BLaER1 (cell line): ENCODE data around the gene MUC5AC.

Experiments used
- H3K27ac ChIP-seq: shearing (Covaris generic); formaldehyde crosslinking; 2 replicates; pipeline ENCODE4 v1.8.1; 2022
- H3K27me3 ChIP-seq: shearing (Covaris generic); formaldehyde crosslinking; 2 replicates; pipeline ENCODE4 v1.8.1; 2022
- H3K36me3 ChIP-seq: shearing (Covaris generic); formaldehyde crosslinking; 2 replicates; pipeline ENCODE4 v1.8.1; 2022
- H3K4me1 ChIP-seq: shearing (Covaris generic); formaldehyde crosslinking; 2 replicates; pipeline ENCODE4 v1.8.1; 2022
- H3K4me2 ChIP-seq: shearing (Covaris generic); formaldehyde crosslinking; 2 replicates; pipeline ENCODE4 v1.8.1; 2022
- H3K4me3 ChIP-seq: shearing (Covaris generic); formaldehyde crosslinking; 2 replicates; pipeline ENCODE4 v1.8.1; 2022
- H3K9ac ChIP-seq: shearing (Covaris generic); formaldehyde crosslinking; 2 replicates; pipeline ENCODE4 v1.8.1; 2022
- H3K9me3 ChIP-seq: shearing (Covaris generic); formaldehyde crosslinking; 2 replicates; pipeline ENCODE4 v1.8.1; 2022
- H4K20me1 ChIP-seq: shearing (Covaris generic); formaldehyde crosslinking; 2 replicates; pipeline ENCODE4 v1.8.1; 2022
- Cebpa-rat ChIP-seq: shearing (Covaris generic); IDR thresholded peaks from 2 replicates; pipeline ENCODE4 v1.8.1; 2022

The MUC5AC gene

DNA sequence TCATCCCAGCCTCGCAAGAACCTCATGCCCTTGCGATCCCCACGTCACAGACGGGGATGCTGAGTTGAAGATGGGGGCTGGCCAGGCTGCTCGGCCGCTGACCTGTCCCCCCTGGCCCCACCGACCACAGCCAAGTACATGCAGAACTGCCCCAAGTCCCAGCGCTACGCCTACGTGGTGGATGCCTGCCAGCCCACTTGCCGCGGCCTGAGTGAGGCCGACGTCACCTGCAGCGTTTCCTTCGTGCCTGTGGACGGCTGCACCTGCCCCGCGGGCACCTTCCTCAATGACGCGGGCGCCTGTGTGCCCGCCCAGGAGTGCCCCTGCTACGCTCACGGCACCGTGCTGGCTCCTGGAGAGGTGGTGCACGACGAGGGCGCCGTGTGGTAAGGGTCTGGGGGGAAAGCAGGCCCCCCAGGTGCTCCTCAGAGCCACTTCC lies 75.1 kb downstream of the MUC5AC start:
- no peaks in the 10 kb centered on the region for H3K9me3 ChIP-seq
- peaks cover 25% of the 10 kb centered on the region for H3K27me3 ChIP-seq
- H4K20me1 ChIP-seq: peaks cover 26% of the 10 kb centered on the region; the same call in 1 of the 2 replicates
- H3K9ac ChIP-seq: no peak overlapping the region
- H3K4me2 ChIP-seq: no peak overlapping the region
- no peak overlapping the region for H3K4me3 ChIP-seq
- H3K27ac ChIP-seq: no peak overlapping the region
- TF ChIP-seq Cebpa-rat: no peak
- H3K36me3 ChIP-seq: no peaks in the 10 kb centered on the region
- H3K4me1 ChIP-seq: peaks cover 13% of the 10 kb centered on the region

DNA sequence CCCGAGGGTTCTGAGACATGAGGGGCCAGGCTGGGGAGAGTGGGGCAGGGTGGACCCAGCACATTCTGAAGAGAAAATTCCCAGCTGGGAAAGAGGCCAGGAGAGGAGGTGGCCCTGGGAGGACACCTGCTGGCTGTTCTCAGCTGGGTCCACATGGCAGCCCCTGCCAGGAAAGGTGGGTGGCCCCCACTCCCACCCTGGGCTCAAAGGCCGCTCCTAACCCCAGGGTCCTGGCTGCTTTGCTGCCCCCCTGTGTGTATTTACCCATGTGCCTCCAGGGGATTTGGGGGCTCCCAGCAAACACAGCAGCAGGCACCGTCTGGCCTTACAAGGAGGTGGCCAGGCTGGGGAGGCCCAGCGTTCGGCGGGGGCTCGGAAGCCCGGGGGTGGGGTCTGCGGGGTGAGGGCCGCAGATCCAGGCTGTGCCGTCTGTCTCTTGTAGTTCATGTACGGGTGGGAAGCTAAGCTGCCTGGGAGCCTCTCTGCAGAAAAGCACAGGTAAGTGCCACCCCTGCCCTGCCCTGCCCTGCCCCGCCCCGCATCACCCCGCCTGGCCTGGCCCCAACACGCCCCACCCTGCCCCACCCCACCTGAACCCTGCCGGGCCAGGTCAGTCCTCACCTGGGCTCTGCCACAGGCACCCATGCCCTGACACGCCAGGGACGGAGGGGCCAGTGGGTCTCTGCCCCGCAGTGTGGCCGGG lies 75.7 kb downstream of the MUC5AC start:
- no peak overlapping the region for H3K4me2 ChIP-seq
- peaks cover 26% of the 10 kb centered on the region; the same call in 1 of the 2 replicates for H4K20me1 ChIP-seq
- peaks cover 13% of the 10 kb centered on the region for H3K4me1 ChIP-seq
- H3K27me3 ChIP-seq: peaks cover 25% of the 10 kb centered on the region
- H3K4me3 ChIP-seq: no peak overlapping the region
- H3K27ac ChIP-seq: no peak overlapping the region
- no peak overlapping the region for H3K9ac ChIP-seq
- no peak for TF ChIP-seq Cebpa-rat
- H3K36me3 ChIP-seq: no peaks in the 10 kb centered on the region
- H3K9me3 ChIP-seq: no peaks in the 10 kb centered on the region

DNA sequence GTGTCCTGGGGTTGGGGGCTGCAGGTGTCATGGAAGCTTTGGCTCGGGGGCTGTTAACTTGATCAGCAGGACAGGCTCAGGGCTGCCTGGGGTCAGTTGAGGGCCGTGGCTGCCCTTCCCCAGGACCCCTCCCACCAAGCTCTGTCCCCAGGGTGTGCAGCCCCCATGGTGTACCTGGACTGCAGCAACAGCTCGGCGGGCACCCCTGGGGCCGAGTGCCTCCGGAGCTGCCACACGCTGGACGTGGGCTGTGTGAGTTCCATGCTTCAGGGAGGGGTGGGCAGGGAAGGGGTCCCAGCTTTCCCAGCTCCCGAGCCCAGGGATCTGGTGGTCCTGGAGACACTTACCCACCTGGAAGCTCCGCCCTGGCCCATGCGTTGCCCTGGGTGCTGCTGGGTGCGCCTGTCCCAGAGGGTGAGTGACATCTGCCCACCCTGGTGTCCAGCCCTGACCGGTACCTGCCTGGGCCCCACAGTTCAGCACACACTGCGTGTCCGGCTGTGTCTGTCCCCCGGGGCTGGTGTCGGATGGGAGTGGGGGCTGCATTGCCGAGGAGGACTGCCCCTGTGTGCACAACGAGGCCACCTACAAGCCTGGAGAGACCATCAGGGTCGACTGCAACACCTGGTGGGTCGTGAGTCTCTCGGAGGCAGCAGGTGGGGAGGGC lies 76.4 kb downstream of the MUC5AC start:
- Histone ChIP-seq H3K4me3 (no peak overlapping the region), H3K27ac (no peak overlapping the region), H3K27me3 (peaks cover 25% of the 10 kb centered on the region), H3K9ac (no peak overlapping the region), H3K4me1 (peaks cover 13% of the 10 kb centered on the region), H3K4me2 (no peak overlapping the region), H3K9me3 (no peaks in the 10 kb centered on the region), H3K36me3 (no peaks in the 10 kb centered on the region), H4K20me1 (peaks cover 26% of the 10 kb centered on the region; the same call in 1 of the 2 replicates)
- no peak for TF ChIP-seq Cebpa-rat

DNA sequence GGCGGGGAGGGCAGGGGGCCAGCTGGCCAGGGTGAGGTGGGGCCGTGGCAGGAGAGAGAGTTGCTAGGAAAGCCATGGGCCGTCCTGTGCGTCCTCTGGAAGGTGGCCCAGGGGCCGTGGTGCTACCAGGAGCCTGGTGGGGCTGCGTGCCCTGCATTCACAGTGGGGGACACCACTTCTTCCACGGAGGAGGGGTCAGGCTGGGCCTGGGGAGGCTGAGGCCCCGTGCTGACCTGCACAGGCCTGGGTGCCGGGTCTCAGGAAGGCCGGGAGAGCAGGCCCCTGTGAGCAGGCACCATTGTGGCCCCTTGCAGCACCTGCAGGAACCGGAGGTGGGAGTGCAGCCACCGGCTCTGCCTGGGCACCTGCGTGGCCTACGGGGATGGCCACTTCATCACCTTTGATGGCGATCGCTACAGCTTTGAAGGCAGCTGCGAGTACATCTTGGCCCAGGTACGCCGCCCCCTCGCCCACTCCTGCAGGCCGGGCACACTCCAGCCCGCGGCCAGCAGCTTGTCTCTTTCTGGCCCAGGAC lies 77.1 kb downstream of the MUC5AC start:
- Histone ChIP-seq H3K9me3 (no peaks in the 10 kb centered on the region), H4K20me1 (peaks cover 26% of the 10 kb centered on the region; the same call in 1 of the 2 replicates), H3K27ac (no peak overlapping the region), H3K27me3 (peaks cover 25% of the 10 kb centered on the region), H3K4me1 (peaks cover 13% of the 10 kb centered on the region), H3K36me3 (no peaks in the 10 kb centered on the region), H3K4me3 (no peak overlapping the region), H3K9ac (no peak overlapping the region), H3K4me2 (no peak overlapping the region)
- TF ChIP-seq Cebpa-rat: no peak

DNA sequence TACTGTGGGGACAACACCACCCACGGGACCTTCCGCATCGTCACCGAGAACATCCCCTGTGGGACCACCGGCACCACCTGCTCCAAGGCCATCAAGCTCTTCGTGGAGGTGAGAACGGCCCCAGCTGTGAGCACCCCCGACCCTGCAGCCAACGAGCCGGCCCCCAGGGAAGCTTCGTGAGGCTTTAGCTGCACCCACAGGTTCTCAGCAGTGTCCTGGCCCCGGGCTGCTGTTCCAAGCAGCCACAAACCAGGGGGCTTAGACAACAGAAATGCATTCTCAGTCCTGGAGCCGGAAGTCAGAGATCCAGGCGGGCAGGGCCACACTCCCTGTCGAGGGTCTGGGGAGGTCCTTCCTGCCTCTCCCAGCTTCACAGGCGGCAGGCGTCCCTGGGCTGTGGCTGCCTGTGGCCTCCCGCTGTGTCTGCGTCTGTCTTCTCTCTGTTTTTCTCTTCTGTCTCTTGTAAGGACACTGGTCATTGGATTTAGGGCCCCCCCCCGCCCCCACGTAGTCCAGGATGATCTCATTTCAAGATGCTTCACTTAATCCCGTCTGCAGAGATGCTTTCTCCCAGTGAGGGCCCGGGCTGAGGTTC lies 77.7 kb downstream of the MUC5AC start:
- H3K4me3 ChIP-seq: no peak overlapping the region
- no peak overlapping the region for H3K9ac ChIP-seq
- H3K9me3 ChIP-seq: no peaks in the 10 kb centered on the region
- H3K4me1 ChIP-seq: peaks cover 13% of the 10 kb centered on the region
- peaks cover 25% of the 10 kb centered on the region for H3K27me3 ChIP-seq
- no peak overlapping the region for H3K27ac ChIP-seq
- peaks cover 26% of the 10 kb centered on the region; the same call in 1 of the 2 replicates for H4K20me1 ChIP-seq
- no peaks in the 10 kb centered on the region for H3K36me3 ChIP-seq
- no peak overlapping the region for H3K4me2 ChIP-seq
- no peak for TF ChIP-seq Cebpa-rat

DNA sequence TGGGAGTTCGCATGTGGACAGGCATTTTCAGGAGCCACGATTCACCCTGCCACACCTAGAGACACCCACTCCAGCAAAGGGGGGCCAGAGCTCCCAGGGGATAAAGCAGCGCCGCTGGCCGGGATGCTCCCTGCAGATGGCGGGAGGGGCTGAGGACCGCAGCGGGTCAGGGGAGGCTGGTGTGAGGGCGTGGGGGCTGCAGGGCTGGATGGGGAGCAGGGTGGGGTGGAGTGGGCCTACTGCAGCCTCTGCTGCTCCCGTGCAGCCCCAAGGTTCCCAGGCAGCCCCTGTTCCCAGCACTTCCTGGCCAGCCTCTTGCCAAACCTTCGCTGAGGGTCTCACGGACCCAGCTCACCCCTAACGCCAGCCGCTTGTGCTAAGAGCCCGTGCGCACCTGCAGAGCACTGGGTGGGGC lies 78.2 kb downstream of the MUC5AC start:
- Histone ChIP-seq H3K9ac (no peak overlapping the region), H3K36me3 (no peaks in the 10 kb centered on the region), H3K4me1 (peaks cover 10% of the 10 kb centered on the region), H3K4me3 (no peak overlapping the region), H3K27ac (no peak overlapping the region), H4K20me1 (peaks cover 24% of the 10 kb centered on the region; the same call in 1 of the 2 replicates), H3K9me3 (no peaks in the 10 kb centered on the region), H3K4me2 (no peak overlapping the region), H3K27me3 (peaks cover 25% of the 10 kb centered on the region)
- no peak for TF ChIP-seq Cebpa-rat

DNA sequence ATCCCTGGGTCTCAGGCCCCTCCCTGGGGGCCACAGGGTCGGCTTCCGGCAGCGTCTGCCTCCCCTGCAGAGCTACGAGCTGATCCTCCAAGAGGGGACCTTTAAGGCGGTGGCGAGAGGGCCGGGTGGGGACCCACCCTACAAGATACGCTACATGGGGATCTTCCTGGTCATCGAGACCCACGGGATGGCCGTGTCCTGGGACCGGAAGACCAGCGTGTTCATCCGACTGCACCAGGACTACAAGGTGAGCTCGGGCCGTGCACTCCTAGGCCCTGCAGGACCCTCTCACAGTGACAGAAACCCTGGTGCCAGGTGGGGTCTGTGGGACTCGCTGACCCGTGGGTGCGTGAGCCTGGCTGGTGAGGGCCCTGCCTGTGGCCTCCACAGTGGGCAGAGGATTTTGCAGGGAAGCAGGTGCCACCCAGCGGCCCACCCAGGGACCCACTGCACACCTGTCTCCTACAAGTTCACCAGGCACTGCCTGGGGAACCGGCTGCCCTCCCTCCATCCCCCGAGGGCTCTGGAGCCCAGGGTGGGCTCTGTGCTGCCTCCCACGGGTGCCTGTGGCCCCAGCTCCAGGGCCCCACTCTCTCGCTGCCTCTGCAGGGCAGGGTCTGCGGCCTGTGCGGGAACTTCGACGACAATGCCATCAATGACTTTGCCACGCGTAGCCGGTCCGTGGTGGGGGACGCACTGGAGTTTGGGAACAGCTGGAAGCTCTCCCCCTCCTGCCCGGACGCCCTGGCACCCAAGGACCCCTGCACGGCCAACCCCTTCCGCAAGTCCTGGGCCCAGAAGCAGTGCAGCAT lies 78.8 kb downstream of the MUC5AC start:
- H3K36me3 ChIP-seq: no peaks in the 10 kb centered on the region
- peaks cover 3% of the 10 kb centered on the region for H3K4me1 ChIP-seq
- peaks cover 20% of the 10 kb centered on the region; the same call in 1 of the 2 replicates for H4K20me1 ChIP-seq
- no peak overlapping the region for H3K27ac ChIP-seq
- H3K9me3 ChIP-seq: peaks cover 1% of the 10 kb centered on the region
- no peak overlapping the region for H3K4me3 ChIP-seq
- H3K9ac ChIP-seq: no peak overlapping the region
- TF ChIP-seq Cebpa-rat: no peak
- H3K27me3 ChIP-seq: peaks cover 25% of the 10 kb centered on the region
- no peak overlapping the region for H3K4me2 ChIP-seq

DNA sequence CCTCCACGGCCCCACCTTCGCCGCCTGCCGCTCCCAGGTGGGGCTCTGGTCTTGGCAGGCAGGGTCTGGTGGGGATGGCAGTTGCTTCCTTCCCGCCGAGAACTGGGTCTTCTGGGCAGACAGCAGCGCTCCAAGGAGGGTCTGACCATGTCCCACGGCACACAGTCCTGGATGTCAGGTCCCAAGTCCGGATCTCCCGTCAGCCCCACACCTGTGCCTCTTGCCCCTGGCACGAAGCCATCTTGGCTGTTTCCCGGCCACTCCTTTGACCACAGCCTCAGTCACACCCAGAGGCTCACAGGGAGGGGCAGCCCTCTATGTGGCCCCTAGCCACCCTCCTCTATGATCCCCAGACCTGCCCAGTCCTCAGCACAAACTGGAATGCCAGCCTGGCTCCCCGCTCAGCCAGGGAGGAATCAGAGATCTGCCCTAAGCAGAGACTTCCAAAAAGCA lies 79.4 kb downstream of the MUC5AC start:
- no peak overlapping the region for H3K4me2 ChIP-seq
- H3K9me3 ChIP-seq: peaks cover 7% of the 10 kb centered on the region
- H3K4me3 ChIP-seq: no peak overlapping the region
- peaks cover 20% of the 10 kb centered on the region; the same call in 1 of the 2 replicates for H4K20me1 ChIP-seq
- TF ChIP-seq Cebpa-rat: no peak
- peaks cover 25% of the 10 kb centered on the region for H3K27me3 ChIP-seq
- no peaks in the 10 kb centered on the region for H3K4me1 ChIP-seq
- H3K9ac ChIP-seq: no peak overlapping the region
- H3K36me3 ChIP-seq: no peaks in the 10 kb centered on the region
- no peak overlapping the region for H3K27ac ChIP-seq

DNA sequence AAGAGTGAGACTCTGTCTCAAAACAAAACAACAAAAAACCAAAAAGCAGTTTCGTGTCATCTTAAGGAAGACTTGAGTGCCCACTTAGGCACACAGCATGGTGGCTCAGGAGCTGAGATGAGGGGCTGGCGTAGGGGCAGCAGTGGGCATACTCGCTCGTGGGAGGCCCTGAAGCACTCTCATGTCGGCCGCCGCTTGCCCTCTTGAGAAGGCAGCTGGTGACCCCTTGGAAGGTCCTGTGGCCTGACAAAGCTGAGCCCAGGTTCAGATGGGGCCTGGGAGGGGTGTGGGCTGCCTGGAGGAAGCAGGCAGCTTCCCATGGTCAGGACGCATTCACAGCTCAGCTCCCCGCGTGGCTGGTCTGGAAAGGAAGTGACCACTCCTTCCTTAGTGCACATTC lies 80.1 kb downstream of the MUC5AC start:
- H3K27me3 ChIP-seq: peaks cover 23% of the 10 kb centered on the region
- H3K9ac ChIP-seq: no peak overlapping the region
- H3K27ac ChIP-seq: no peak overlapping the region
- no peak overlapping the region for H3K4me3 ChIP-seq
- peaks cover 20% of the 10 kb centered on the region; the same call in 1 of the 2 replicates for H4K20me1 ChIP-seq
- H3K36me3 ChIP-seq: no peaks in the 10 kb centered on the region
- H3K9me3 ChIP-seq: peaks cover 14% of the 10 kb centered on the region
- no peaks in the 10 kb centered on the region for H3K4me1 ChIP-seq
- no peak for TF ChIP-seq Cebpa-rat
- no peak overlapping the region for H3K4me2 ChIP-seq
